Measurements from ENCODE around the gene ILRUN. TPM values are rescaled to one million over a fixed set of nuclear protein-coding genes. Genes with fewer than 3 reads are reported as not detected.

ILRUN gene
- total RNA-seq, 1 experiment from 2014 or later = 64.6 TPM

- Histone ChIP-seq H3K27me3 (ENCODE audit: insufficient read depth, low read length) (no peaks in the 10 kb centered on the region), H3K4ac (ENCODE audit: low read depth, low read length) (no peak overlapping the region), H3K23me2 (ENCODE audit: insufficient read length, low read depth, low read length, poor library complexity, severe bottlenecking) (no peaks in the 10 kb centered on the region), H3K27ac (ENCODE audit: insufficient read length, low read depth, low read length) (no peak overlapping the region), H3K4me1 (ENCODE audit: insufficient read depth, low read length) (peaks cover 8% of the 10 kb centered on the region; the same call in 1 of the 2 replicates), H3K4me2 (ENCODE audit: insufficient read depth, insufficient read length, low read length) (no peak overlapping the region), H3K14ac (ENCODE audit: insufficient read depth, low read length) (no peak overlapping the region), H4K5ac (ENCODE audit: insufficient read length, low read depth, low read length) (no peak overlapping the region), H3K18ac (ENCODE audit: insufficient read length, low read depth, low read length) (no peak overlapping the region), H2BK120ac (ENCODE audit: low read depth, low read length, poor library complexity, severe bottlenecking) (no peak overlapping the region), H3K23ac (ENCODE audit: insufficient read length, low read depth, low read length) (no peak overlapping the region), H3K56ac (ENCODE audit: insufficient read length, low read depth, low read length) (no peak overlapping the region), H4K20me1 (ENCODE audit: control insufficient read depth, insufficient read depth, insufficient read length) (no peaks in the 10 kb centered on the region), H3T11ph (ENCODE audit: low read length) (no peak overlapping the region), H2BK5ac (ENCODE audit: insufficient read length, low read length) (no peak overlapping the region), H2BK20ac (ENCODE audit: low read depth, low read length, poor library complexity, severe bottlenecking) (no peak overlapping the region), H3K9me3 (ENCODE audit: control insufficient read depth, low read depth, low read length) (no peaks in the 10 kb centered on the region), H2AK5ac (ENCODE audit: insufficient read length, low read length) (no peak overlapping the region), H3K9ac (ENCODE audit: extremely low read depth, insufficient read length, low read length) (no peak overlapping the region), H3K79me1 (ENCODE audit: insufficient read depth, low read depth, low read length, poor library complexity, severe bottlenecking) (peaks cover 3% of the 10 kb centered on the region), H3K79me2 (ENCODE audit: insufficient read depth, low read length) (no peaks in the 10 kb centered on the region; the same call in 1 of the 2 replicates), H2BK15ac (ENCODE audit: low read depth, low read length) (no peak overlapping the region), H2BK12ac (ENCODE audit: insufficient read length, low read depth, low read length) (no peak overlapping the region), H4K91ac (ENCODE audit: insufficient read length, low read depth, low read length) (no peak overlapping the region), H4K8ac (replicated peaks; ENCODE audit: insufficient read length, low read depth, low read length) (no peak overlapping the region), H2AFZ (ENCODE audit: low read length) (no peak overlapping the region)
- Mint-ChIP-seq H3K4me3 (no peak overlapping the region), H3K9me3 (no peaks in the 10 kb centered on the region), H3K27me3 (ENCODE audit: low read depth) (no peaks in the 10 kb centered on the region), H3K36me3 (ENCODE audit: insufficient read depth in 1 of 3, low read depth in 3 of 3) (peaks cover 4 to 16% (median 14%) of the 10 kb centered on the region in 3 experiments; a peak in 5 of 7 replicates), H3K27ac (no peak overlapping the region), H3K4me1 (peaks cover 18 to 23% of the 10 kb centered on the region in 2 experiments)
- TF ChIP-seq, protein P1, sequence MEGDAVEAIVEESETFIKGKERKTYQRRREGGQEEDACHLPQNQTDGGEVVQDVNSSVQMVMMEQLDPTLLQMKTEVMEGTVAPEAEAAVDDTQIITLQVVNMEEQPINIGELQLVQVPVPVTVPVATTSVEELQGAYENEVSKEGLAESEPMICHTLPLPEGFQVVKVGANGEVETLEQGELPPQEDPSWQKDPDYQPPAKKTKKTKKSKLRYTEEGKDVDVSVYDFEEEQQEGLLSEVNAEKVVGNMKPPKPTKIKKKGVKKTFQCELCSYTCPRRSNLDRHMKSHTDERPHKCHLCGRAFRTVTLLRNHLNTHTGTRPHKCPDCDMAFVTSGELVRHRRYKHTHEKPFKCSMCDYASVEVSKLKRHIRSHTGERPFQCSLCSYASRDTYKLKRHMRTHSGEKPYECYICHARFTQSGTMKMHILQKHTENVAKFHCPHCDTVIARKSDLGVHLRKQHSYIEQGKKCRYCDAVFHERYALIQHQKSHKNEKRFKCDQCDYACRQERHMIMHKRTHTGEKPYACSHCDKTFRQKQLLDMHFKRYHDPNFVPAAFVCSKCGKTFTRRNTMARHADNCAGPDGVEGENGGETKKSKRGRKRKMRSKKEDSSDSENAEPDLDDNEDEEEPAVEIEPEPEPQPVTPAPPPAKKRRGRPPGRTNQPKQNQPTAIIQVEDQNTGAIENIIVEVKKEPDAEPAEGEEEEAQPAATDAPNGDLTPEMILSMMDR (conservative IDR thresholded peaks at IDR 0.05) = no peak
- DNase-seq = no peak
- no CpG with 5 or more reads among the region's 3 CpGs for WGBS (ENCODE audit: extremely low coverage, insufficient read length, low lambda C conversion rate)
These were observed 42.4 kb downstream of the ILRUN start for GRCh38 chr6:34654061-34654710.
